ENCODE data around the gene LRRC1.

GRCh38 chr6:53938810-53939209 lies 144.0 kb downstream of the LRRC1 start:
- TF ChIP-seq CTCF (IDR thresholded peaks at IDR 0.05) (no peak), EP300 (IDR thresholded peaks at IDR 0.05; ENCODE audit: low read depth) (no peak), POLR2A (IDR thresholded peaks at IDR 0.05) (no peak), POLR2AphosphoS5 (IDR thresholded peaks at IDR 0.05) (no peak)
